AG09309 (cell line): ENCODE measurements around the gene FTL.

Experiments used
- DNase-seq: peaks from one replicate; pipeline ENCODE4 v3.0.0-alpha.2; 2010; ENCODE audit warnings: low read depth
- H3K4me3 ChIP-seq: 2 replicates; pipeline ENCODE4 v1.5.1; 2011; ENCODE audit warnings: mild to moderate bottlenecking, low read depth, low read length, moderate library complexity; ENCODE audit not compliant: control insufficient read depth
- TF ChIP-seq, protein P1 (sequence below): IDR thresholded peaks from 2 replicates; pipeline ENCODE4 v1.5.1; 2011; ENCODE audit warnings: mild to moderate bottlenecking, low read depth, low read length, inconsistent platforms; ENCODE audit not compliant: insufficient read depth, control insufficient read depth; ENCODE audit errors: missing control alignments

The FTL gene

DNA sequence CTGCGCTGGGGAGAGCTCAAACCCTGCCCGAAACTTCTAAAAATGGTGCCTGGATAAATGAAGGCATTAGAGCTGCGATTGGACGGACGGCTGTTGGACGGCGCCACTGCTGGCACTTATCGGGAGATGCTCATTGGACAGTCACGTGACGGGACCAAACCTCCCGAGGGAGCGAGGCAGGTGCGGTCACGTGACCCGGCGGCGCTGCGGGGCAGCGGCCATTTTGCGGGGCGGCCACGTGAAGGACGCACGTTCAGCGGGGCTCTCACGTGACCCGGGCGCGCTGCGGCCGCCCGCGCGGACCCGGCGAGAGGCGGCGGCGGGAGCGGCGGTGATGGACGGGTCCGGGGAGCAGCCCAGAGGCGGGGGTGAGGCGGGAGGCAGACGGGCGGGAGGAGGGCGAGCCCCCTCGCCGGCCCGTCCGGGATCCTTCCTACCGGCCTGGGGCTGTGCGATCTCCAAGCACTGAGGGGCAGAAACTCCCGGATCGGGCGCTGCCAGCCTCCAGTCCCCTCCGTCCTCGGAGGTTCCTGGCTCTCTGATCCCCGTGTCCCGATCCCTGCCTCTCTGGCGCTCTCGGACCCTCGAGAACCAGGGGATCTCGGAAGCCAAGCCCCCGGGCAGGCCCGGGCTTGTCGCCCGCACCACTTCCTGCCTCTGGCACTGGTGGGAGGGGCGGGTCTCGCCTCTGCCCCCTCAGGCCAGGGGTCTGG, 10.4 kb upstream of the FTL start, which contains the start of gene BAX:
TSS of gene BAX (plus strand) at position 281 of the 713 bp plus-strand sequence. CDS start at position 335, 54 bp downstream.
- peak; percentile 63 for DNase-seq
- TF ChIP-seq, protein P1, sequence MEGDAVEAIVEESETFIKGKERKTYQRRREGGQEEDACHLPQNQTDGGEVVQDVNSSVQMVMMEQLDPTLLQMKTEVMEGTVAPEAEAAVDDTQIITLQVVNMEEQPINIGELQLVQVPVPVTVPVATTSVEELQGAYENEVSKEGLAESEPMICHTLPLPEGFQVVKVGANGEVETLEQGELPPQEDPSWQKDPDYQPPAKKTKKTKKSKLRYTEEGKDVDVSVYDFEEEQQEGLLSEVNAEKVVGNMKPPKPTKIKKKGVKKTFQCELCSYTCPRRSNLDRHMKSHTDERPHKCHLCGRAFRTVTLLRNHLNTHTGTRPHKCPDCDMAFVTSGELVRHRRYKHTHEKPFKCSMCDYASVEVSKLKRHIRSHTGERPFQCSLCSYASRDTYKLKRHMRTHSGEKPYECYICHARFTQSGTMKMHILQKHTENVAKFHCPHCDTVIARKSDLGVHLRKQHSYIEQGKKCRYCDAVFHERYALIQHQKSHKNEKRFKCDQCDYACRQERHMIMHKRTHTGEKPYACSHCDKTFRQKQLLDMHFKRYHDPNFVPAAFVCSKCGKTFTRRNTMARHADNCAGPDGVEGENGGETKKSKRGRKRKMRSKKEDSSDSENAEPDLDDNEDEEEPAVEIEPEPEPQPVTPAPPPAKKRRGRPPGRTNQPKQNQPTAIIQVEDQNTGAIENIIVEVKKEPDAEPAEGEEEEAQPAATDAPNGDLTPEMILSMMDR: no peak
- peak within 1 kb of the TSS; percentile 83 for H3K4me3 ChIP-seq

DNA sequence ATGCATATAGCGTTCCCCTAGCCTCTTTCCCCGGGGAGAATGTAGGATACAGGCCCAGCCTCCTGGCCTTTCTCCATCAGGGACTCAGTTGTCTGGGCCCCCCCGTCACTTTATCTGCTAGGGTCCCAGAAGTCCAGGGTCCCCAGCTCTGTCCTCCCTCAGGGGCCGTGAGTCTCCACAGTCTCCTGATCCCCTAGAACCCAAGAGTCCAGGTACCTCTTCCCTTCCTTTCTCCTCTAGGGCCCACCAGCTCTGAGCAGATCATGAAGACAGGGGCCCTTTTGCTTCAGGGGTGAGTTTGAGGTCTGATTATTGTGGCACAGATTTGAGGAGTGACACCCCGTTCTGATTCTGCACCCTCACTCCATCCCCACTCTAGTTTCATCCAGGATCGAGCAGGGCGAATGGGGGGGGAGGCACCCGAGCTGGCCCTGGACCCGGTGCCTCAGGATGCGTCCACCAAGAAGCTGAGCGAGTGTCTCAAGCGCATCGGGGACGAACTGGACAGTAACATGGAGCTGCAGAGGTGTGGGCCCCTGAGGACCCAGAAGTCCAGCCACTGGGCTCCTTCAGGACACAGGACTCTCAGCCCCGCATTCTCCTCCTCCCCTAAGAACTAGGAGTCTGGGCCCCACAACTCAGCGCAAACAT, 9.7 kb upstream of the FTL start:
- TF ChIP-seq, protein P1: no peak
- H3K4me3 ChIP-seq: peak overlapping the region; percentile 83
- DNase-seq: no peak

DNA sequence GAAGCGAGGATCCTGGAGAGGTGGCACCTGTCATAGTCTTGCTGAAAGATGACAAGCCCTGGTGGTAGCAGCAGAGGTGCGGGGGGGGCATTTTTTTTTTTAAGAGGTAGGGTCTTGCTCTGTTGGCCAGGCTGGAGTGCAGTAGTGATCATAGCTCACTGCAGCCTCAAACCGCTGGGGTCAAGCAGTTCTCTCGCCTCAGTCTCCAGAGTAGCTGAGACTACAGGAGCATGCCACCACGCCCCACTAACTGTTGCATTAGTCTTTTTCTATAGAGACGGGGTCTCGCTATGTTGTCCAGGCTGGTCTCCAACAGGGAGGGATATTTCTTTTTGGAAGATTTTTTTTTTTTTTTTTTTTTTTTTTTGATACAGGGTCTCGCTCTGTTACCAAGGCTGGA, 7.1 kb upstream of the FTL start:
- no peak overlapping the region for H3K4me3 ChIP-seq
- TF ChIP-seq, protein P1: no peak
- no peak for DNase-seq

DNA sequence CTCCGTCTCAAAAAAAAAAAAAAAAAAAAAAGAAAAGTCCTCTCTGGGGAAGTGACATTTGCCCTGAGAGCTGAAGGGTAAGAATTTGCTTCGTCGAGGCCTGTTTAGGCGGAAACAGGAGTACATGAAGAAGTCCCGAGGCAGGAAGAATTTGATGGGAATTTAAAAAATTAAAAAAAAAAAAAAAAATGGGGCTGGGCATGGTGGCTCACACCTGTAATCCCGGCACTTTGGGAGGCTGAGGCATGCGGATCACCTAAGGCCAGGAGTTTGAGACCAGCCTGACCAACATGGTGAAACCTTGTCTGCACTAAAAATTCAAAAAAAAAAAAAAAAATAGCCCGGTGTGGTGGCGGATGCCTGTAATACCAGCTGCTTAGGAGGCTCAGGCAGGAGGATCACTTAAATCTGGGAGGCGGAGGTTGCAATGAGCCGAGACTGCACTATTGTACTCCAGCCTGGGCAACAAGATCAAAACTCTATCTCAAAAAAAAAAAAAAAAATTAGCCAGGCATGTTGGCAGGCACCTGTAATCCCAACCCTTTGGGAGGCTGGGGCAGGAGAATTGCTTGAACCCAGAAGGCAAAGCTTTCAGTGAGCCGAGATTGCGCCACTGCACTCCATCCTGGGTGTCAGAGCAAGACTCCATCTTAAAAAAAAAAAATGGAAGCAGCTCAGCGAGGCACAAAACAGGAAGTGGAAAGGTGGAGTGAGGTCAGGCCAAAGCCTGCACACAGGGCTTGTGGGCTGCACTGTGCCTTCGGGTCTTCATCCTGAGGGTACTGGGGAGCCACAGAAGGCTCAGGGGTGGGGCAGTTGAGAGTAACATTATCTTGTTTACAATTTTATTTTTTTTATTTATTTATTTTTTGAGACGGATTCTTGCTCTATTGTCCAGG, 5.5 kb upstream of the FTL start:
- no peak for DNase-seq
- H3K4me3 ChIP-seq: no peak overlapping the region
- TF ChIP-seq, protein P1: no peak

DNA sequence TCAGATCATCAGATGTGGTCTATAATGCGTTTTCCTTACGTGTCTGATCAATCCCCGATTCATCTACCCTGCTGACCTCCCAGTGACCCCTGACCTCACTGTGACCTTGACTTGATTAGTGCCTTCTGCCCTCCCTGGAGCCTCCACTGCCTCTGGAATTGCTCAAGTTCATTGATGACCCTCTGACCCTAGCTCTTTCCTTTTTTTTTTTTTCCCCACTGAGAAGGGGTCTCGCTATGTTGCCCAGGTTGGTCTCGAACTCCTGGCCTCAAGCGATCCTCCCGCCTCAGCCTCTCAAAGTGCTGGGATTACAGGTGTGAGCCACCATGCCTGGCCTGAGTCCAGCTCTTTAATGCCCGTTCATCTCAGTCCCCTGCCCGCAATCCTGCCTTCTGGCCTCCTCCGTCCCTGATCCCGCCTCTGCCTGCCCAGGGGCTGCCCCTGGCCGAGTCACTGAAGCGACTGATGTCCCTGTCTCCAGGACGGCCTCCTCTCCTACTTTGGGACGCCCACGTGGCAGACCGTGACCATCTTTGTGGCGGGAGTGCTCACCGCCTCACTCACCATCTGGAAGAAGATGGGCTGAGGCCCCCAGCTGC, 4.0 kb upstream of the FTL start:
- TF ChIP-seq, protein P1: no peak
- H3K4me3 ChIP-seq: no peak overlapping the region
- no peak for DNase-seq

DNA sequence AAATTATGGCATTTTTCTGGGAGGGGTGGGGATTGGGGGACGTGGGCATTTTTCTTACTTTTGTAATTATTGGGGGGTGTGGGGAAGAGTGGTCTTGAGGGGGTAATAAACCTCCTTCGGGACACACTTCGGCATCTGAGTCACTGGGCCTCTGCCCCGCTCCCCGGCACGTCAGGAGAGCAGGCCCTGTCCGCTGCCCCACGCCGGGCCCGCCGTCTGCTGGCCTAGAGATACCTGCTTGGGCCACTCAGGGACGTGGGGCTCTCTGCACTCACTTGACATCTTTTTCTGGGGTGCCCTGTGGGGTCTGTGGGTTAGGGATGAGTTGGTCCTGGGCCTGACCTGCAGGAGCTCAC, 3.5 kb upstream of the FTL start:
- no peak for DNase-seq
- TF ChIP-seq, protein P1: no peak
- no peak overlapping the region for H3K4me3 ChIP-seq
